GM06990 (cell line): ENCODE results near the gene PON3.

Experiments used
- DNase-seq: peaks from one replicate; pipeline ENCODE4 v3.0.0-alpha.2; 2011; ENCODE audit not compliant: insufficient read length; ENCODE audit errors: extremely low read depth
- H3K27me3 ChIP-seq: replicated peaks from 2 replicates; pipeline ENCODE4 v1.6.0; 2011; ENCODE audit warnings: low read length; ENCODE audit not compliant: control insufficient read depth, insufficient read depth
- H3K36me3 ChIP-seq: 2 replicates; pipeline ENCODE4 v1.5.1; 2011; ENCODE audit warnings: low read length; ENCODE audit not compliant: control insufficient read depth, insufficient read depth
- H3K4me3 ChIP-seq: replicated peaks from 2 replicates; pipeline ENCODE4 v1.5.1; 2011; ENCODE audit warnings: low read depth, mild to moderate bottlenecking, control low read depth, low read length
- TF ChIP-seq, protein P1 (sequence below): IDR thresholded peaks from 2 replicates; pipeline ENCODE4 v1.5.1; 2011; ENCODE audit warnings: low read length, control low read depth, mild to moderate bottlenecking, inconsistent platforms; ENCODE audit not compliant: insufficient read depth, poor library complexity, severe bottlenecking

Gene PON3

DNA sequence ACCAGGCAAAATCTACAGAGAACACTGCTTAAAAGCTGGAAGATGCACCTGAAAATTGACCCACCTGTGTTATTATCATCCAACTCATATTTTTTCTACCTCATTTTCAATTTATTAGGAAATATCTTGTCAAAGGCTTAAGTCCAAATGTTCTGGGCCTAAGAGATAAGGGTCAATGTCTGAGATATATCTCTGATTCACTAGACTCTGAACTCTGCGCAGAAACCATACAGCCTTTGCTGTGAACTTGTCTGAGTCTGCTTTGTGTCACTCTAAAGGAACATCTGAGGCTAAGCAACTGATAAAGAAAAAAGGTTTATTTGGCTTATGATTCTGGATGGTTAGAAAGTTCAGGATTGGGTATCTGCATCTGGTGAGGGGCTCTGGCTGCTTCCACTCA lies 75.5 kb downstream of the PON3 start:
- TF ChIP-seq, protein P1, sequence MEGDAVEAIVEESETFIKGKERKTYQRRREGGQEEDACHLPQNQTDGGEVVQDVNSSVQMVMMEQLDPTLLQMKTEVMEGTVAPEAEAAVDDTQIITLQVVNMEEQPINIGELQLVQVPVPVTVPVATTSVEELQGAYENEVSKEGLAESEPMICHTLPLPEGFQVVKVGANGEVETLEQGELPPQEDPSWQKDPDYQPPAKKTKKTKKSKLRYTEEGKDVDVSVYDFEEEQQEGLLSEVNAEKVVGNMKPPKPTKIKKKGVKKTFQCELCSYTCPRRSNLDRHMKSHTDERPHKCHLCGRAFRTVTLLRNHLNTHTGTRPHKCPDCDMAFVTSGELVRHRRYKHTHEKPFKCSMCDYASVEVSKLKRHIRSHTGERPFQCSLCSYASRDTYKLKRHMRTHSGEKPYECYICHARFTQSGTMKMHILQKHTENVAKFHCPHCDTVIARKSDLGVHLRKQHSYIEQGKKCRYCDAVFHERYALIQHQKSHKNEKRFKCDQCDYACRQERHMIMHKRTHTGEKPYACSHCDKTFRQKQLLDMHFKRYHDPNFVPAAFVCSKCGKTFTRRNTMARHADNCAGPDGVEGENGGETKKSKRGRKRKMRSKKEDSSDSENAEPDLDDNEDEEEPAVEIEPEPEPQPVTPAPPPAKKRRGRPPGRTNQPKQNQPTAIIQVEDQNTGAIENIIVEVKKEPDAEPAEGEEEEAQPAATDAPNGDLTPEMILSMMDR: no peak
- H3K27me3 ChIP-seq: no peaks in the 10 kb centered on the region
- H3K36me3 ChIP-seq: no peaks in the 10 kb centered on the region
- no peak overlapping the region for H3K4me3 ChIP-seq
- DNase-seq: no peak

DNA sequence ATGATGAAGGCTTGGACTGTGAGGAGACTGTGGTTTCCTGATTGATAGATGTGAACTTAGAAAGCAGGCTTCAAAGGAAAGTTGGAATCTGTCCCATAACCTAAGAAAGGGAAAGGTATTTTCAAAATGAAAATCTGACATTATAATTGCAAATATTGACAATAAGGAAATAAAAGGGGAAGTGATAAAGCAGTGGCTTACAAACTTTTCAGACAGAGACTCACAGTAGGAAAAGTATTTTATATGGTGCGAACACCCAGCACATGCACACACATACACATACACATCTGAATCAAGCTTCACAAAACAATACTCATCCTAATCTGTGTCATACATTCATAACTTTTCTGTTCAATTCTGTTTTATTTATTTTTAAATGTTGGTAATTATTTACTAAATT lies 76.6 kb downstream of the PON3 start:
- Histone ChIP-seq H3K4me3 (no peak overlapping the region), H3K36me3 (no peaks in the 10 kb centered on the region), H3K27me3 (no peaks in the 10 kb centered on the region)
- TF ChIP-seq, protein P1: no peak
- no peak for DNase-seq

DNA sequence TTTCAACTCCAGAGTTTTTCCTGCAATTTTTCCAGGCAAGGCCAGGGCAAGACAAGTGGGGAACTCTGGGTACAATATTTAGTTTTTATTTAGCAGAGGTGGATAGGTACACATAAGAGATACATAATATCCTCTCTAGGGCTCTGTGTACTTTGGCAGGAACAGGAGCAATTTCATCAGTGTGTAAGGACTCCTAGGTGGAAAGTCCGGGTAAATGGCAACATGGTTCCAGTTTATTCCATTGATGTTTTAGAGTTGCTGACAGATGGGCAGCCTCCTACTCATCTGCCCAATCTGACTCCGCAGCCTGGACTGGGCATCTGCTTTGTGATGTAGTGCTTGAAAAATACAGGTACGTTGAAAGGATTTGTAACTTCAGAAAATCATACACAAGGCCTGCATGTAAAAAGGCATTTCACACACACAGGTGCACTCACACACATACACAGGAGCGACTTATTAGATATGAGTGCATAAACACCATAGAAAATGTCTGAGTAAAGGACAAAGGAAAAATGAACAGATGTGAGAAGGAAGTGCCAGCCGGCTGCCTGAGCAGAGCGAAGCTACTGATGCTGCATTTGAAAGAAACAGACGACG lies 77.6 kb downstream of the PON3 start:
- DNase-seq: no peak
- H3K27me3 ChIP-seq: no peaks in the 10 kb centered on the region
- TF ChIP-seq, protein P1: no peak
- H3K36me3 ChIP-seq: no peaks in the 10 kb centered on the region
- H3K4me3 ChIP-seq: no peak overlapping the region

DNA sequence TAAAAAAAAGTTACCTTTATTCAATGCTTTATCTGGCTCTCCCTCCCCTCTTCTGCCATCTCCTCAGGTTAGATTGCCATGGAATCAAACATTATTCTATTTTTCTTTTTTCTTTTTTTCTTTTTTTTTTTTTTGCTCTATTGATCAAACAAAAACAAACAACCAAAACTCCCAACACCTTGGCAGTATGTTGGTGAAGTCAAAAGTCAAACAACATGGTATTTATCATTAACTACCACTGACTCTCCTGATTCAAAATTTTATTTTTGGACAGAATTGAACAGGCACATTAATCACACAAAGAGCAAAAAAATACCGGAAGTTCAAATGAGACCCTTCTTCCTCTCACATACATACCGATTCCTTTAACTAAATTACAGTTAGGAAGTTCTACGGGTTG lies 78.2 kb downstream of the PON3 start:
- Histone ChIP-seq H3K36me3 (no peaks in the 10 kb centered on the region), H3K27me3 (no peaks in the 10 kb centered on the region), H3K4me3 (no peak overlapping the region)
- DNase-seq: no peak
- TF ChIP-seq, protein P1: no peak

DNA sequence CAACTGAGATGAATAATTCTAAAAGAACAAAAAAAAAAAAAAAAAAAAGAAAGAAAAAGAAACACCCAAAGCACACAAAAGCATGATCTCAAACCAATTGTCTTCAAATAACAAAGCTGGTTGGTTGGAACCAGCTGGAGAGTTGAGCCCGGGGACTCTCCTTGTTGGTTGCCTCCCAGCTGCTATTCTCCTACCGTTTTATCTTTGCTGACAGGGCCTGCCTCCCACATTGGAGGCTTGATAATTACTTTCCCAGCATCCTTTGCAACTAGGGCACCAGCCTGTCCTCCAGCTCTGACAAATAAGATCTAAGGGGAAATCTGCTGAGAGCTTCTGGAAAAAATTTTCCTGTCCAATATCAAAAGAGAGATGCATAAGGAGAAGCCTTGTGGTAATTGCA lies 78.6 kb downstream of the PON3 start:
- no peak for DNase-seq
- no peaks in the 10 kb centered on the region for H3K36me3 ChIP-seq
- TF ChIP-seq, protein P1: no peak
- no peaks in the 10 kb centered on the region for H3K27me3 ChIP-seq
- no peak overlapping the region for H3K4me3 ChIP-seq

DNA sequence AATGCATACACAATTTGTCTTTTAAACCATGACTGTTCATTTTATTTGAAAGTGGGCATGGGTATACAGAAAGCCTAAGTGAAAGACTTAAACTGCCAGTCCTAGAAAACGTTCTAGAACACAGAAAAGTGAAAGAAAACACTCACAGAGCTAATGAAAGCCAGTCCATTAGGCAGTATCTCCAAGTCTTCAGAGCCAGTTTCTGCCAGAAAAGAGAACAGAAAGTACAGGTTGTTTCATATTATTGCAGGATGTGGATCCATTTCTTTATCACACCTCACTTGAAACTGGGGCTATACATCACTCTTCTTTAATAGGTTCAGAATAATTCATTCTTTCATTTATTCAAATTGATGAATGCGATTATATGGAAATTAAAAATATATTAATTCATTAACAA lies 79.6 kb downstream of the PON3 start:
- TF ChIP-seq, protein P1: no peak
- H3K36me3 ChIP-seq: no peaks in the 10 kb centered on the region
- no peaks in the 10 kb centered on the region for H3K27me3 ChIP-seq
- DNase-seq: peak; percentile 6
- no peak overlapping the region for H3K4me3 ChIP-seq
